ENCODE measurements around the gene RAB3C.

GRCh38 chr5:58857609-58858008, 274.7 kb downstream of the RAB3C start:
- TF ChIP-seq POLR2AphosphoS5 (IDR thresholded peaks at IDR 0.05), result no peak
- TF ChIP-seq CTCF (IDR thresholded peaks at IDR 0.05 in 8 of 11, conservative IDR thresholded peaks at IDR 0.05 in 3 of 11), result no peak
- no peak for TF ChIP-seq POLR2A (IDR thresholded peaks at IDR 0.05)

Measured in spleen (tissue), 7 donors.